K562 treated with DMSO at 1 percent for 12 hours (cell line): ENCODE data around the gene ARHGAP23. TPM values are rescaled to one million over a fixed set of nuclear protein-coding genes. Genes with fewer than 3 reads are reported as not detected.

ENCODE experiments used
- total RNA-seq: library from RNA; unstranded; fragments of 300-600 nt; gene quantifications from 2 replicates; pipeline ENCODE4 v1.2.3, GENCODE V29; 2022; ENCODE audit not compliant: insufficient read depth

Gene ARHGAP23, protein sequence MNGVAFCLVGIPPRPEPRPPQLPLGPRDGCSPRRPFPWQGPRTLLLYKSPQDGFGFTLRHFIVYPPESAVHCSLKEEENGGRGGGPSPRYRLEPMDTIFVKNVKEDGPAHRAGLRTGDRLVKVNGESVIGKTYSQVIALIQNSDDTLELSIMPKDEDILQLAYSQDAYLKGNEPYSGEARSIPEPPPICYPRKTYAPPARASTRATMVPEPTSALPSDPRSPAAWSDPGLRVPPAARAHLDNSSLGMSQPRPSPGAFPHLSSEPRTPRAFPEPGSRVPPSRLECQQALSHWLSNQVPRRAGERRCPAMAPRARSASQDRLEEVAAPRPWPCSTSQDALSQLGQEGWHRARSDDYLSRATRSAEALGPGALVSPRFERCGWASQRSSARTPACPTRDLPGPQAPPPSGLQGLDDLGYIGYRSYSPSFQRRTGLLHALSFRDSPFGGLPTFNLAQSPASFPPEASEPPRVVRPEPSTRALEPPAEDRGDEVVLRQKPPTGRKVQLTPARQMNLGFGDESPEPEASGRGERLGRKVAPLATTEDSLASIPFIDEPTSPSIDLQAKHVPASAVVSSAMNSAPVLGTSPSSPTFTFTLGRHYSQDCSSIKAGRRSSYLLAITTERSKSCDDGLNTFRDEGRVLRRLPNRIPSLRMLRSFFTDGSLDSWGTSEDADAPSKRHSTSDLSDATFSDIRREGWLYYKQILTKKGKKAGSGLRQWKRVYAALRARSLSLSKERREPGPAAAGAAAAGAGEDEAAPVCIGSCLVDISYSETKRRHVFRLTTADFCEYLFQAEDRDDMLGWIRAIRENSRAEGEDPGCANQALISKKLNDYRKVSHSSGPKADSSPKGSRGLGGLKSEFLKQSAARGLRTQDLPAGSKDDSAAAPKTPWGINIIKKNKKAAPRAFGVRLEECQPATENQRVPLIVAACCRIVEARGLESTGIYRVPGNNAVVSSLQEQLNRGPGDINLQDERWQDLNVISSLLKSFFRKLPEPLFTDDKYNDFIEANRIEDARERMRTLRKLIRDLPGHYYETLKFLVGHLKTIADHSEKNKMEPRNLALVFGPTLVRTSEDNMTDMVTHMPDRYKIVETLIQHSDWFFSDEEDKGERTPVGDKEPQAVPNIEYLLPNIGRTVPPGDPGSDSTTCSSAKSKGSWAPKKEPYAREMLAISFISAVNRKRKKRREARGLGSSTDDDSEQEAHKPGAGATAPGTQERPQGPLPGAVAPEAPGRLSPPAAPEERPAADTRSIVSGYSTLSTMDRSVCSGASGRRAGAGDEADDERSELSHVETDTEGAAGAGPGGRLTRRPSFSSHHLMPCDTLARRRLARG (N-terminal part only)
- total RNA-seq: 0.19 TPM in 1 of 2 replicates, not detected in the other

DNA sequence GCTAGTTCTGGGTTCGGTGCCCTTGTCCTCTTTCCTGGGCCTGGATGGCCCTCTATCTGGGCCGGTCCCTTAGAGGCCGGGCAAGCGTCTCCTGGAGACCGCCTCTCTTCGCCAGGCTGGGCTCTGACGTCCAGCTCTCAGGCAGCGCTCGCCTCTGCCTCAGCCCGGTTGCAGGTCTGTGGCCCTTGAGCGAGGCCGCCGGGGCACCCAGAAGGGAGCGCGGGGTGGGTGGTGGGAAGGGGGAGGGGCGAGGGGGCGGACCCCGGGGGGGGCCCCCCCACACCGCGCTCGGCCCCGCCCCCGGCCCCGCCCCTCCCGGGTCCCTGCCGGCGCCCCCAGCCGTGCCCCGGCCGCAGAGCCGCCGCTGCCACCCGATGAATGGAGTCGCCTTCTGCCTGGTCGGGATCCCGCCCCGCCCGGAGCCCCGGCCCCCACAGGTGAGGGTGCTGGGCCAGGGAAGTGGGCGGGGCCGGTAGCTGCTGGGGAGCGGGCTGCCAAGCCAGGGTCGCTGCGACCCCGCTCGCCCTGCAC, at the start of gene ARHGAP23:
Gene ARHGAP23, plus strand, starts transcription at position 353 of the 531 bp plus-strand sequence. Its CDS starts 22 bp downstream, at position 375.

Other genes with a start within 250 kb of the ARHGAP23 start
- gene TBC1D3, start 235.9 kb upstream of the ARHGAP23 start, total RNA-seq: 2.6 and 3.6 TPM in 2 replicates
- gene MRPL45, start 131.3 kb upstream of the ARHGAP23 start, total RNA-seq: 51.5 and 67.5 TPM in 2 replicates
- gene GPR179, start 84.5 kb upstream of the ARHGAP23 start, total RNA-seq: not detected in 2 replicates
- gene SOCS7, start 76.6 kb upstream of the ARHGAP23 start, total RNA-seq: 3.8 and 32.6 TPM in 2 replicates
- gene SRCIN1, start 177.5 kb downstream of the ARHGAP23 start, total RNA-seq: not detected in 2 replicates
- gene EPOP, start 246.5 kb downstream of the ARHGAP23 start, total RNA-seq: 2.7 and 4.6 TPM in 2 replicates